Subcutaneous abdominal adipose tissue (tissue), 5 donors: ENCODE results near the gene NRIP2.

Experiments used
- H3K27ac ChIP-seq: one replicate; pipeline ENCODE4 v1.7.0; 2013; ENCODE audit warnings: low read depth, mild to moderate bottlenecking, inconsistent platforms, low read length, moderate library complexity
- H3K27me3 ChIP-seq, 5 donors: one replicate each; pipeline ENCODE4 v1.7.0; 2013; ENCODE audit warnings: low read length in 5 of 5, inconsistent platforms in 1 of 5; ENCODE audit not compliant: control insufficient read depth in 5 of 5, insufficient read depth in 4 of 5
- H3K36me3 ChIP-seq, 5 donors: one replicate each; pipeline ENCODE4 v1.7.0; 2013; ENCODE audit warnings: low read length in 5 of 5; ENCODE audit not compliant: control insufficient read depth in 5 of 5, insufficient read depth in 5 of 5
- H3K4me1 ChIP-seq, 5 donors: one replicate each; pipeline ENCODE4 v1.7.0; 2013; ENCODE audit warnings: low read length in 5 of 5, mild to moderate bottlenecking in 3 of 5, moderate library complexity in 1 of 5; ENCODE audit not compliant: control insufficient read depth in 5 of 5, insufficient read depth in 5 of 5
- H3K4me3 ChIP-seq, 5 donors: one replicate each; pipeline ENCODE4 v1.7.0; 2013; ENCODE audit warnings: low read length in 5 of 5, low read depth in 1 of 5
- H3K9ac ChIP-seq, 5 donors: one replicate each; pipeline ENCODE4 v1.7.0; 2013; ENCODE audit warnings: low read length in 5 of 5, mild to moderate bottlenecking in 4 of 5, moderate library complexity in 3 of 5
- H3K9me3 ChIP-seq, 5 donors: one replicate each; pipeline ENCODE4 v1.7.0; 2013; ENCODE audit warnings: low read length in 5 of 5; ENCODE audit not compliant: control insufficient read depth in 5 of 5
- donor health status: healthy.
- donor health status: healthy.
- donor health status: healthy.
- donor health status: healthy.
- donor health status: healthy.

NRIP2 gene

DNA sequence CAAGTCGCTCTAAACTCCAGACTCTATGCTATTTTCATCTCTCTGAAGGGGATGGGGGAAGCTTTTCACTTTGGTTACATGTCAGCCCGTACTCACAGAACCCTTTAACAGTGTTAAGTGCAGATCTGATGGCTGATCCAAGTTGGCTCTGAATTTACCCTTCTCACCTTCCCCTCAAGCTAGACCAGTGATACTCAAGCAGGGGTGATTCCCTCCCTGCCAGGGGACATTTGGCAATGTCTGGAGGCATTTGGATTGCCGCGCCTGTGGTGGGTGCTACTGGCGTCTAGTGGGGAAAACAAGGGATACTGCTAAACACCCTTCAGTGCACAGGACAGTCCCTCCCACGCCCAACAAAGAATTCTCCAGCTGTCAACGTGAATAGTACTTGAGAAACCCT lies 28.0 kb upstream of the NRIP2 start:
- no peak overlapping the region for H3K4me3 ChIP-seq

DNA sequence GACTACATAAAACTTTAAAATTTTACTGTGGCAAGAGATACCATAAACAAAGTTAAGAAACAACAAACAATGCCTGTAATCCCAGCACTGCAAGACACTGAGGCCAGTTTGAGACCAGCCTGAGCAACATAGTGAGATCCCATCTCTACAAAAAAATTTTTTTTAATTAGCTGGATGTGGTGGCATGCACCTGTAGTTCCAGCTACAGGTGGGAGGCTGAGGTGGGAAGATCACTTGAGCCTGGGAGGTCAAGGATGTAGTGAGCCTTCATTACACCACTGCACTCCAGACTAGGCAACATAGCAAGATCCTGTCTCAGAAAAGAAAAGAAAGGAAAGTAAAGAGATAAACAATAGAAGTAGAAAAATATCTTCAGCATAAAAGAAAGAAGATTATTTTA lies 25.3 kb upstream of the NRIP2 start:
- Histone ChIP-seq H3K9ac (no peak overlapping the region), H3K9me3 (no peaks in the 10 kb centered on the region), H3K4me1 (no peaks in the 10 kb centered on the region), H3K27ac (no peak overlapping the region), H3K27me3 (no peaks in the 10 kb centered on the region), H3K36me3 (peaks cover 3 to 15% (median 9%) of the 10 kb centered on the region in 5 donors), H3K4me3 (no peak overlapping the region)

More for the DNA sequence above, 28.0 kb upstream of the NRIP2 start:
- Histone ChIP-seq H3K4me1 (no peaks in the 10 kb centered on the region), H3K27ac (no peak overlapping the region), H3K9ac (no peak overlapping the region), H3K9me3 (no peaks in the 10 kb centered on the region), H3K36me3 (peaks cover 3 to 10% (median 5%) of the 10 kb centered on the region in 5 donors), H3K27me3 (no peaks in the 10 kb centered on the region)

DNA sequence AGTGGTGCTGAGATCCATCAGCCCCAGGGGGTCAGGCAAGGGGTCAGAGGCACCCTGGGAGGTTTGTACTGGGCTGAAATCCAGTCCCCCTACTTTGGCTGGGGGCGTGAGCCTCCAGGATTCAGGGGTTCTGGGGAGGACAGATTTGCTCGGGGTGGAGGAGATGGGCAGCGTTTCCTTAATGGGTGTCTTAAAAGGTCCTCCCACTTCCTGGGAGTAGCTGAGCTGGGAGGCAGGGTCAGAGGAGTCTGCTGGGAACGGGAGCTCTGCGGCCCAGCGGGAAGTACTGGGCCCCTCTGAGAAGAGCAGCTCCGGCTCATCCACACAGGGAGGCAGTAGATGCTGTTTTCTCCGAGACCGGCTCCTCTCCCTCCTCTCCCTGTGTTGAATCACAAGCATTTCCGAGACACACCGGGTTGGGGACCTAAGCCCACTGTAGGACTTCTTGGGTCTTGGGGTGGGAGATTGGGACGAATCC lies 24.1 kb upstream of the NRIP2 start:
- H3K27ac ChIP-seq: no peak overlapping the region
- H3K9ac ChIP-seq: no peak overlapping the region
- no peaks in the 10 kb centered on the region for H3K4me1 ChIP-seq
- no peak overlapping the region for H3K4me3 ChIP-seq
- H3K9me3 ChIP-seq: no peaks in the 10 kb centered on the region
- H3K27me3 ChIP-seq: no peaks in the 10 kb centered on the region
- peaks cover 3 to 14% (median 9%) of the 10 kb centered on the region in 5 donors for H3K36me3 ChIP-seq

DNA sequence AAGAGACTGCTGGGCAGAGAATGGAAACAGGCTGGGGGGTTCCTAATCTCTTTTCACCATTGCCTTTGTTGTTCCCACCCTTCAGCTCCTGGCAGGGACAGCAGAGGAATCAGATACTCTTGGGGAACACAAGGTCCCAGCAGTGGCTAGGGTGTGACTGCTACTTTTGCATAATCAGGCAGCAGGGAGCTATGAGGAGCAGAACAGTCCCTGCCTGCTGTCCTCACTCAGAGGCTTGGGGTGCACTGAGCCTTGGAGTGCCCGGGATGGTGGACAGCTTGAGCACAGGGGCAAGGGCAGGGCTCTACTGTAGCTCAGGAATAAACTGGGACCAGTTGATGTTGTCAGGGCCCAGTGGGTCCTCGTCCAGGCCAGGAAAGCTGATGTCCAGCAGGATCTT lies 23.5 kb upstream of the NRIP2 start:
- Histone ChIP-seq H3K4me3 (no peak overlapping the region), H3K4me1 (no peaks in the 10 kb centered on the region), H3K9ac (no peak overlapping the region), H3K27me3 (no peaks in the 10 kb centered on the region), H3K36me3 (peaks cover 3 to 14% (median 9%) of the 10 kb centered on the region in 5 donors), H3K27ac (no peak overlapping the region), H3K9me3 (no peaks in the 10 kb centered on the region)

DNA sequence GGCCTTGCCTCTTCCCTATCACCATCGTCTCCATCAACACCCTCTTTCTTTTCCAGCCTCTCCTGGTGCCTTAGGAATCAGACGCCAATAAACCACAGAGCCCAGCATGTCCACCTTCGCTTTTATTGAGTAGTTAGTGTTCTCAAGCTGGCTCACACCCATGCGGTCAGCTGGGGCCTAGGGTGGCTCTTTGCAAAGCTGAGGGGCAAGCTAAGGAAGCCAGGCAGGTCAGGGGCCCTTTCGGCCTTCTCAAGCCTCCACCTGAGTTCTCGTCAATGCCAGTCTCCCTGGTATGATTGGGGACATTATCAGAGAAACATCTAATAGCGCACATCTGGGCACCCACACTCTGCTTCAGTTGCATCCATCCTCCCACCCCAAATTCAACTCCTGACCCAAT lies 22.7 kb upstream of the NRIP2 start:
- no peaks in the 10 kb centered on the region for H3K4me1 ChIP-seq

DNA sequence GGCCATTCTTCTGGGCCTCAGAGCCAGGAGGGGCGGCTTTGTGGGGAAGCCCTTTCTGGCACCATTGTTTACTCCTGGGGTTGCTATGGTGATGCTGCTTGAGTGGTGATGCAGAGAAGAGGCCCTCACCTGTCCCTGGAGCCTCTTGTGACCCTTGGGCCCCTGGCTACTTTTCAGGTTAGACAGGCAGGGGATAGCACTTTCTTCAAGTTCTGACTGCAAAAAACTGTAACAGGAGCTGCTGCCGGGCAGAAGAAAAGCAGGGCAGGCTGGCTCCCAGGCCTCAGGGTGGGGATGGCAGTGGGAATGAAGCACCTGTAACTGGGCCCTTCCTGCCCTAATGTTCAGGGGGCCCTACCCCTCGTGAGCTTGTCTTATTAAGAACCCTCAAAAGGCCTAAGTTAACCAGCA lies 22.2 kb upstream of the NRIP2 start, which contains the start of gene TEX52:
Gene TEX52, minus strand, starts transcription at position 19 of the 411 bp plus-strand sequence. Its CDS starts 13 bp downstream, at position 6.
- no peak within 1 kb of the TSS for H3K4me3 ChIP-seq
- no peak within 1 kb of the TSS for H3K27ac ChIP-seq
- no peaks in the 10 kb centered on the region for H3K27me3 ChIP-seq
- H3K9me3 ChIP-seq: no peaks in the 10 kb centered on the region
- no peaks in the 10 kb centered on the region for H3K4me1 ChIP-seq
- H3K36me3 ChIP-seq: peaks cover 3 to 14% (median 9%) of the 10 kb centered on the region in 5 donors
- H3K9ac ChIP-seq: no peak within 1 kb of the TSS

More for the DNA sequence above, 22.7 kb upstream of the NRIP2 start:
- H3K27ac ChIP-seq: no peak overlapping the region
- H3K4me3 ChIP-seq: no peak overlapping the region
- no peak overlapping the region for H3K9ac ChIP-seq
- peaks cover 3 to 14% (median 9%) of the 10 kb centered on the region in 5 donors for H3K36me3 ChIP-seq
- H3K27me3 ChIP-seq: no peaks in the 10 kb centered on the region
- no peaks in the 10 kb centered on the region for H3K9me3 ChIP-seq

DNA sequence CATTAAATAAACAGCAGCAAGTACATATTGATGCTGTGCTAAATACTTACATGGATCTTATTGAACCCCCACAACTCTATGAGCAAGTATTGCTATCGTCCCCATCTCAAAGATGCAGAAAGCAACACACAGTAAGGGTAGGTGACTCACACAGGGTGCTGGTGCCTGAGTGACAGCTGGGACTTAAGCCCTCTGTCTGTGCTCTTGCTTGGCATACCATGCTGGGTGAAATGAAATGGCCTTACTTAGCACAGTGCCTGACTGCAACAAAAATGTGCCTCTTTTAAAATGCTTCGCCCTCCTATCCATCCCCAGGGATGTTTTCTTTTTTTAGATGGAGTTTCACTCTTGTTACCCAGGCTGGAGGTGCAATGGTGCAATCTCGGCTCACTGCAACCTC lies 21.2 kb upstream of the NRIP2 start:
- H3K9me3 ChIP-seq: no peaks in the 10 kb centered on the region
- no peak overlapping the region for H3K9ac ChIP-seq

DNA sequence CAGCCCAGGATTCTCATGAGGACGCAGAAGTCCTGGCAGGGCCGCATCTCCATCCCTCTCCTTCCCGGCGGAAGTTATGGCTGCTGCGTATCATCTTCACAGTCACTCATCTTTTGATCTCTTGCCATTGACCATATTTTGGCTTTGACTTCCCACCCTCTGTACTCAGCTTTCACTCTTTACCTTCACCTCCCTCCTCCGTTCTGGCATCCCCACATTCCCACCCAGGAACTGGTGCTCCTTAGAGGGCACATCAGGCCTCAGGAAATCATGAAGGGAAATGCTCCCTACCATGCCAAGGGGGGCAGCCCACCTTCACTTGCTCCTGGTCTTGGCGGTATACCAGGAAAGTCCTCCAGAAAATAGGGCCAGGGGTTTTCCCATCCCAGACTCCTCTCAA lies 20.7 kb upstream of the NRIP2 start:
- H3K36me3 ChIP-seq: peaks cover 3 to 14% (median 9%) of the 10 kb centered on the region in 5 donors

More for the DNA sequence above, 21.2 kb upstream of the NRIP2 start:
- H3K27me3 ChIP-seq: no peaks in the 10 kb centered on the region
- H3K4me1 ChIP-seq: no peaks in the 10 kb centered on the region
- peaks cover 3 to 14% (median 9%) of the 10 kb centered on the region in 5 donors for H3K36me3 ChIP-seq
- H3K4me3 ChIP-seq: no peak overlapping the region
- H3K27ac ChIP-seq: no peak overlapping the region

DNA sequence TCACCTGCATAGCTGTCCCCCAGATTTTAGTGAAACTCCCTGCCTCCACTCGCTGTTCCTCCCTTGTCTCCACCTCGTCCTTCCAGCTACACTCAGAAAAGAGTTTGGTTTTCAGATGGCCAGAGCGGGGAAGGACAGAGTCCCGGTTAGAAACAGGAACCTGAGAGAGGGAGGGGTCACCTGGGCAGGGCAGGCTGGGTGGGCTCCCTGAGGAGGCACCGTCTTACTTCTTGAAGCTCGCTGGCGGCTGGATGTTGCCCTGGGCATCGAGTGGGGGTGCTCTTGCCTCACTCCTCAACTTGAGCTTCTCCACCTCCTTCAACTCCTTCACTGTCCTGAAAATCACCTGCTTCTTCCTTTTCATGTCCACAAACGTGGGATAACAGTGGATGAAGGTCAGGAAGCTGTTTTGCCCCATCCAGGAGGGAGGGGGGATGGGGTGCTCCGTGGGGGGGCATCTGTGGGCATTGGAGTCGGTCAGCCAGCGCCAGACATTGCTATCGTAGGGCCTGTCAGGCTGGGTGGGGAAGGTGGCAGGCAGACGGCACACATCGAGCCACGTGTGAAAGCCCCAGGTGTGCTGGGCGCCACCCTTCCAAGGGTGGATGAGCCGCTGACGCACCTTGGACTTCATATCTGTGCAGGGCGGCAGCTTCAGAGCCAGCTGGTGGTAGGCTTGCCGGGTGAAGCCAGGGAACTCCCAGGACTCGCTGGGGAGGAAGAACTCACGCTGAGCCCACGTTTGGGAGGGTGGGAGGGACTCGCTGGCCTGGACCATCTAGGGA lies 20.0 kb upstream of the NRIP2 start:
- peaks cover 3 to 14% (median 9%) of the 10 kb centered on the region in 5 donors for H3K36me3 ChIP-seq
- H3K4me1 ChIP-seq: peaks cover 0 to 2% (median 0%) of the 10 kb centered on the region in 5 donors
- H3K27me3 ChIP-seq: no peaks in the 10 kb centered on the region
- H3K9ac ChIP-seq: no peak overlapping the region
- H3K9me3 ChIP-seq: no peaks in the 10 kb centered on the region
- H3K4me3 ChIP-seq: no peak overlapping the region
- H3K27ac ChIP-seq: no peak overlapping the region

More for the DNA sequence above, 20.7 kb upstream of the NRIP2 start:
- no peak overlapping the region for H3K9ac ChIP-seq
- H3K27me3 ChIP-seq: no peaks in the 10 kb centered on the region
- H3K4me1 ChIP-seq: no peaks in the 10 kb centered on the region
- no peaks in the 10 kb centered on the region for H3K9me3 ChIP-seq
- H3K4me3 ChIP-seq: no peak overlapping the region
- no peak overlapping the region for H3K27ac ChIP-seq

DNA sequence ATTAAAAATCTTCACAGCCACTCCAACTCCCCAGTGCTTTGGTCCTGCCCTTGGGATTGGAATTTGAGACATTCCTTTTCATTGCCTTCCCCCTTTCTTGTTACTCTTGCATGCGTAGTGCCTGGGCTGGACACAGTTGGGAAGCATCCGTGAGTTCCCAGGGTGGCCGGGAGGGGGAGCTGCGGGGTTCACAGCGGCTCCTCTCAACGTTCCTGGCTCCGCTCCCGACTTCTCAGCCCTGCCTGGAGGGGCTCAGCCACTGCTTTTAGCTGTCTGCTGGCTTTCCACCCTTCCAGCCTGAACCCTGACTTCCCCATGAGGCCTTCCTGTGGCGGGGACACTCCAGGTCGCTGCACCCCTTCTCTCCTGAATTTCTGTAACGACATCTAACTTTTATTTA lies 18.8 kb upstream of the NRIP2 start:
- H3K36me3 ChIP-seq: peaks cover 0 to 13% (median 9%) of the 10 kb centered on the region in 5 donors
- H3K27ac ChIP-seq: no peak overlapping the region
- no peaks in the 10 kb centered on the region for H3K9me3 ChIP-seq
- H3K27me3 ChIP-seq: no peaks in the 10 kb centered on the region
- H3K9ac ChIP-seq: no peak overlapping the region
- H3K4me3 ChIP-seq: no peak overlapping the region
- H3K4me1 ChIP-seq: peaks cover 0 to 5% (median 2%) of the 10 kb centered on the region in 5 donors
